ENCODE measurements around the gene MYO7B.

GRCh38 chr2:127562936-127563335 lies 27.5 kb downstream of the MYO7B start:
- TF ChIP-seq CTCF (IDR thresholded peaks at IDR 0.05) (no peak), POLR2A (IDR thresholded peaks at IDR 0.05) (no peak)

All from Peyer's patch (tissue), 4 donors.